GM15510 (cell line): ENCODE data around the gene ITCH.

Experiments used
- POLR2A ChIP-seq: IDR thresholded peaks from 3 replicates; pipeline ENCODE4 v1.6.1; 2011; ENCODE audit warnings: borderline replicate concordance; ENCODE audit not compliant: insufficient read length; ENCODE audit errors: extremely low read depth

Gene ITCH

GRCh38 chr20:34546751-34547181 lies 183.7 kb downstream of the ITCH start:
- TF ChIP-seq POLR2A, result no peak

- TF ChIP-seq POLR2A, result no peak
These were observed 185.0 kb downstream of the ITCH start for GRCh38 chr20:34547844-34548613.

GRCh38 chr20:34549291-34549928 lies 186.3 kb downstream of the ITCH start:
- TF ChIP-seq POLR2A, result no peak

GRCh38 chr20:34549929-34550305 lies 186.8 kb downstream of the ITCH start:
- TF ChIP-seq POLR2A, result no peak

DNA sequence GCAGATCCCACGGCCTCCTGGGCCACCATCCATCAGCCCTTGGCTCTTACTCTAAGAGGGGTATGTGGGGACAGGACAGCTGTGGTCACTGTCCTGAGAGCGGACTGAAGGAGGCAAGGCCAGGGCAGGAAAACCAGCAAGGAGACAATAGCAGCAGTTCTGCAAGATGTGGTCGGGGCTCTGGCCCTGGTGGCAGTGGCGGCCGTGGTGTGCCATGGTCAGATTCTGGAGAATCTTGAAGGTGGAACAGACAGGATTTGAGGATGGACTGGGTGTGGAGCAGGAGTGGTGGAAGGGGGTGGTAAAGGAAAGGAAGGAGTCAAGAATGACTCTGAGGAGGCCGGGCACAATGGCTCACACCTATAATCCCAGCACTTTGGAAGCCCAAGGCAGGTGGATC lies 189.5 kb downstream of the ITCH start:
- TF ChIP-seq POLR2A, result no peak

- TF ChIP-seq POLR2A, result no peak
These were observed 190.3 kb downstream of the ITCH start for GRCh38 chr20:34553366-34553867.

- no peak for TF ChIP-seq POLR2A
These were observed 194.9 kb downstream of the ITCH start for GRCh38 chr20:34557936-34558319.

DNA sequence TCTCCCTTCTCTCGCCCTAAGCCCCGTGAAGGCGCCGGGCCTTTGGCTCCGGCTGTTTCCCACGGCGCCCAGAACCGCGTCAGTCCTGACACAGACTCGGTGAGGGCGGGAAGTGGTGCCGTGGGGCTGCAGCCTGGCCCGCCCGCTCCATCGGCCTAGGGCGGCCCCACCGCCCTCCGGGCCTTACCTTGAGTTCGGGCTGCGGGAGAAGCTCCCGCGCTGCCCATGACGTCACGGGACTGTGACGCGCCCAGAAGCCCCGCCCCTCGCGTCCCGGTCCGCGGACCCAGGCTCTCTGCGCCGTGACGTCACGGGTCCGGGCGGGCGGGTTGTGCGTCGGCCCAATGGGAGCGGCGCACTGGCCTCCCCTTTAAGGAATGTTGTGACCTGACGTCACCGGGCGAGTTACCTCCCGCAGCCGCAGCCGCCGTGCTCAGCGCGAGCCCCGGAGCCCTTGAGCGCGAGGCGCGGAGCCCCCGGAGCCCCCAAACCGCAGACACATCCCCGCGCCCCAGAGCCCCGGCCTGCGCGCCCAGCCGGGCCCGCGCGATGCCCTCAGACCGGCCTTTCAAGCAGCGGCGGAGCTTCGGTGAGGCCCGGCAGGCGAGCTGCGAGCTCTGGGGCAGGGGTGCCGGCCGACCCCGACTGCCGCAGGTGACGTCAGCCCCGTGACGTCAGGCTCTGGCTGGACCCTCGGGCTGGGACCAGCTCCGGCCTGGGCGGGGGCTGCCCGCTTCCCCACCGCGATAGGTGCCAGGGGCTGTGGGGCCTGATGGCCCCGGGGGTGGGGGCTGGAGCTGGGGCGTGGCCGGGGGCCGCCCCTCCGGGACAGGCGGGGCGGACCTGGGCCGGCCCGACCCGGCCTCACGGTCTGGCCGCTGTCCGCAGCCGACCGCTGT lies 195.5 kb downstream of the ITCH start, which contains the start of gene MAP1LC3A:
TSS of gene MAP1LC3A (plus strand) at position 399 of the 899 bp plus-strand sequence. CDS start at position 550, 151 bp downstream.
- TF ChIP-seq POLR2A, result peak; percentile 22

DNA sequence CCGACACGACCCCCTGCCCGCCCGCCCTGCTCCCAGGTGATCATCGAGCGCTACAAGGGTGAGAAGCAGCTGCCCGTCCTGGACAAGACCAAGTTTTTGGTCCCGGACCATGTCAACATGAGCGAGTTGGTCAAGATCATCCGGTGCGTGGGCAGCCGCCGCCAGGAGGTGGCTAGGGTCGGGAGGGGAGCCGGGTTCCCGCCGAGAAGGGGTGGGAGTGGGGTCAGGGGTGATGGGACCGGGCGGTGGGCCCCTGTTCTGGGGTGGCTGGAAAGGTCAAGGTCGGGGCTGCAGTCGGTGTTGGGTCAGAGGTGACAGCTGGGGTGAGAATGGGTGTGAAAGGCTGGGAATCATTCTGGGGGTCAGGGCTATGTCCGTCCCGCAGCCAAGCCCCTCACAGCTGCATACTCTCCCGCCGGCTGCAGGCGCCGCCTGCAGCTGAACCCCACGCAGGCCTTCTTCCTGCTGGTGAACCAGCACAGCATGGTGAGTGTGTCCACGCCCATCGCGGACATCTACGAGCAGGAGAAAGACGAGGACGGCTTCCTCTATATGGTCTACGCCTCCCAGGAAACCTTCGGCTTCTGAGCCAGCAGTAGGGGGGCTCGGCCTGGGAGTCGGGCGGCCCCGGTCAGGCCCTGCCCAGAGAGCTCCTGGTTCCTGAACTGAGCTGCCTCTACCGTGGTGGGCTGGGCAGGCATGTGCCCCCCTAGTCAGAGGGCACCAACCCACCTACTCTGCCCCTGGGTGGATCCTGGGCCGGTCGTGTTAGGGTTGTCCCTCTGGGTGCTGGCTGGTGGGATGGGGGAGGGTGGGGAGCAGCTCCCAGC lies 196.5 kb downstream of the ITCH start:
- TF ChIP-seq POLR2A, result no peak

- TF ChIP-seq POLR2A, result no peak
These were observed 197.1 kb downstream of the ITCH start for GRCh38 chr20:34560141-34560523.

DNA sequence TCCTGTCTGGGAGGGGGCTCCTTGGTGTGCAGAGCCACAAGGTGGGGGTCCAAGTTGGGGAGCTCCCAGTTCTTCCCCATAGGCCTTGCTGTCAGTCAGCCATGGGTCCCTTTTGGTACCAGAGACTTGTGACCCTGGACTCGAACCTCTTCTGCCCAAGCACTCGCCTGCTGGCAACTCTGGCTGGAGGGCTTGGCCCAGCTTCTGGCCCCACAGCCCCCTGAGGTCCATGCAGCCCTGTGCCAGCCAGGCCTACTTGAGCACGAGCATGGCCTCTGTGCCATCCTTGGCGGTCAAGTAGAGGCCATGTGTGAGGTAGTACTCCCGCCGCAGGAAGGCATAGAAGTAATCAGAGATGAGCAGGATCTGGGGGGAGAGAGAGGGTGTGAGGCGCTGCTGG lies 197.5 kb downstream of the ITCH start:
- no peak for TF ChIP-seq POLR2A
